Cerebellar cortex (tissue), 1 donor: ENCODE data around the gene C1QTNF1.
"Not testable (repeated sequence)": the region's sequence is repeated elsewhere in the genome, so short reads cannot be mapped to it uniquely, and the experiment has no call there.

Source experiments
- DNase-seq: peaks from one replicate; pipeline ENCODE4 v3.0.0-alpha.2; 2015; ENCODE audit warnings: low spot score

The C1QTNF1 gene

DNA sequence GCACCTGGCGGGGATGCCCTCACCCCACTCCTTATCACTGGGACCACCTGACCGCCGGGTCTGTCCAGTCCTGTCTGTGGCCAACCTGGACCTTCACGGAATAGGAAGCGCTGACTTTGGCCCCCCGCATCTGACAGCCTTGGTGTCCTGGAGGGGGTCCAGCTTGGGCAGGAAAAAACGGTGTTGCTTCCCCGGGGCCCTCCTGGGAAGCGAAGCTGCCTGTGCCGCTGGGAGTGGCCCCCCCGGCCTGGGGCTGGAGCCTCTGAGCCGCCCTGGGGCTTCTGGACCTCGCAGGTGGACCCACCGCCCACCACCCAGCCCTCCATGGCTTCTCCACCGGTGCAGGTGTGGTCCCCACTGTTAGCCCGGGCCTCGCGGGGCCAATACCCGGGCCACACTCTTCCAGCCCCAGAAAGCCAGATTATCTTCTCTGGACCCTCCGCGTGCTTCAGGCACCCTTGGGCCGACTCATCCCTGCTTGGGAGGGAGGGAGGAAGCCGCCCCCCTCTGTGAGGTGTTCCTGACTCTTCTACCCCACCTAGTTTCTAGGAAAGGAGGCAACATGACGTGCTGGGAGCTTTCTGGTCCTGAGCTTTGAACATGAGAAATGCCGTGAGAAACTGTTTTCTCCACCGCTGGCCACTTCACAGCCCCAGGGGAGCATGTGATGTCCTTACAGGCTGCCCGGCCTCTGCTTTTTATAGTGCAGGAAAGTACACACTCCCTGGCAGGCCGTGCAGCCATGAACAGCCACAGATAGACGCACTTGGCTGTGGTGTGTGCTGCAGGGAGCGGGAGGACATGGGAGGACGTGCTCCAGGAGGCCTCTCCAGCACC is 1.1 kb downstream of the C1QTNF1 start:
- DNase-seq, result no peak

- DNase-seq, result no peak
These were observed 2.7 kb downstream of the C1QTNF1 start for GRCh38 chr17:79026376-79027273.

- no peak for DNase-seq
These were observed 3.4 kb downstream of the C1QTNF1 start for GRCh38 chr17:79027274-79027924.

- no peak for DNase-seq
These were observed 4.0 kb downstream of the C1QTNF1 start for GRCh38 chr17:79027925-79028491.

- DNase-seq, result no peak
These were observed 4.7 kb downstream of the C1QTNF1 start for GRCh38 chr17:79028496-79029326.

GRCh38 chr17:79029327-79030009 is 5.5 kb downstream of the C1QTNF1 start:
- no peak for DNase-seq

DNA sequence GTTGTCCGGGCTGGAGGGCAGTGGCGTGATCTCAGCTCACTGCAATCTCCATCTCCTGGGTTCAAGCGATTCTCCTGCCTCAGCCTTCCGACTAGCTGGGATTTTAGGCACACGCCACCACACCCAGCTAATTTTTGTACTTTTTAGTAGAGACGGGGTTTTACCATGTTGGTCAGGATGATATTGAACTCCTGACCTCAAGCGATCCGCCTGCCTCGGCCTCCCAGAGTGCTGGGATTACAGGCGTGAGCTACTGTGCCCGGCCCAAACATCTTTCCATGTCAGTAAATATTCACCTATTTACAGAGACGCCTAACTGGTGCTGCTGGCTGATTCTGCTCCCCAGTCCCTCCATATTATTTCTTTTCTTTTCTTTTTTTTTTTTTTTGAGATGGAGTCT is 6.7 kb downstream of the C1QTNF1 start:
- DNase-seq, result not testable (repeated sequence)

DNA sequence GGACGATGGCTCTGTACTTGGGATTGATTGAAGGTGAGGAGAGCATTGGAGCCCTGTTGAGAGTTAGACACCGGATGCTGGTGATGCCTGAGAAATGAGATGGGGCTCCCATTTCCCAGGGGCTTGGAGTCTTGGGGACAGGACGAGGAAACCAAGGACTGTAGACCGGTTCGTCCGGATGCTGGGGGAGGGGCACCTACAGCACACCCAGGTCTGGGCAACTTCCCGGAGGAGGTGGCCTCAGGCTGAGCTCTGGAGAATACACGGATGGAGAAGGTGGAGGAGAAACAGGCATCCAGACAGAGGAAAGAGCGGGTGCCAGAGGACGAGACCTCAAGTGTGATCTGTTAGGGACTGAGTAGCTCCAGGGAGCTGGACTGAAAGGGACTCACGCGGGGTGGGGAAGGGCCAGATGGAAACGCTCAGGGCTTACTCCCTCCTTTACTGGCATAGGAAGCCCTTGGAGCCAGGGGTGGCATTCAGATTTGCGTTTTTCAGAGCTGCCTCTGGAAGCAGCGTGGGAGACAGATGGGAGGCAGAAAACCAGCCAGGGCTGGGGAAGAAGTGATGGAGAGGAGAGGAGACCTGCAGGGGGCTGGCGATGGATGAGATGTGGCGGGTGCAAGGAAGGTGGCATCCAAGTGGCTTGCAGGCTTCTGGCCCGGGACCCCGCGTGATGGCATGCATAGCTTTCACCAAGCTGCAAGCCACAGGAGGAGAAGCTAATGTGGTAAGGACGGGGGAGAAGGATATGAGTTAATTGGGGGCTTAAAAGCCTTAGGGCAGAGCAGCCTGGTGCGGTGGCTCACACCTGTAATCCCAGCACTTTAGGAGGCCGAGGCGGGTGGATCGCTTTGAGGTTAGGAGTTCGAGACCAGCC is 8.3 kb downstream of the C1QTNF1 start:
- no peak for DNase-seq

DNA sequence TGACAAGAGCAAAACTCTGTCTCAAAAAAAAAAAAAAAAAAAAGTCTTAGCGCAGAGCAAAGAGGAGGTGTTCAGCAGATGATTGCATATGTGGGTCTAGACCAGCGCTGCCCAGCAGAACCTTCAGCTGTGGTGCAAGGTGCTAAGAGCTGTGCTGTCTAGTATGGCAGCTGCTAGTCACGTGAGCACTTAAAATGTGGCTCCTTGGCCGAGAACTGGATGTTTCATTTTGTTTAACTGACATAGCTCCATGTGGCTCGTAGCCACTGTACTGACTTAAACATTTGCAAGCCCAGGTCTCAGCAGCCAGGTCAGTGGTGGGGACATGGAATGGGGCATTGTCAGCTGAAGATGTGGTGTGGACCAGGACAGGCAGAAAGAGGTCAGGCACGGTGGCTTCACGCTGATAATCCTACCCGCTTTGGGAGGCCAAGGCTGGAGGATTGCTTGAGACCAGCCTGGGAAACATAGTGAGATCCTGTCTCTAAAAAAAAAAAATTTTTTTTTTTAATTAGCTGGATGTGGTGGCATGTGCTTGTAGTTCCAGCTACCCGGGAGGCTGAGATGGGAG is 9.2 kb downstream of the C1QTNF1 start:
- DNase-seq, result no peak

DNA sequence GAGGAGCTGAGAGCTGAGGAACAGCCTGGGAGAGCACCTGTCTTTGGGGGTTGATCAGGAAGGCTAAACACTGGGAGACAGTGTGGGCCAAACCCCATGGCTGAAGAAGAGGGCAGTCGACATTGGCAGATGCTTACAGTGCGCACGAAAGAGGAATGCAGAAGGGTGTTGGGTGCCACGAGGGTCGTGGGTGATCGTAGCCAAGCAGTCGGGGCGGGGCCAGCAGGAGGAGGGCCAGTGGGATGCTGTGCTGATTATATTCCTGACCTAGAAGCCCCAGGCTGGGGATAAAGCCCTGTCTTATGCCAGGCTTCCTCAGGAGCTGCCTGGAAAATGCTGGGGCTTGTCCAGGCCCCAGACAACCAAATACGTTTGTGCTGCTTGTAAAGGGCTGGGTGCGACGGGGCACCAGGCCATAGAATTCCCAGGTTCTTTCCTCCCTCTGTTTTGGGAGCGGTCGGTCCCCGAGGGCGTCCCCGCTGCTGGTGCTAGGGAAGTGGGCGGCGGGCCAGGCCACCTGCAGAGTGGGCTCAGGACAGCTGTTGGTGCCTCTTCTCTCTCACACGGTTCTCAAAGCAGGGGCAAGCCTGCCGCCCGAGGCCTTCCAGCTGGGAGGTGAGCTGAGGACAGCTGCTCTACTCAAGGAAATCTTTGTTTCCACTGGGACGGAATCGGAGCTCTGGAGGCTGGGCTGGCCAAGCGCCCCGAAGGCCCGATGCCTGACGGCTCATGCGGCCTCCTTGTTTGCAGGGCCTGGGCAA is 10.0 kb downstream of the C1QTNF1 start:
- no peak for DNase-seq

GRCh38 chr17:79034931-79035485 is 11.0 kb downstream of the C1QTNF1 start:
- DNase-seq, result no peak

DNA sequence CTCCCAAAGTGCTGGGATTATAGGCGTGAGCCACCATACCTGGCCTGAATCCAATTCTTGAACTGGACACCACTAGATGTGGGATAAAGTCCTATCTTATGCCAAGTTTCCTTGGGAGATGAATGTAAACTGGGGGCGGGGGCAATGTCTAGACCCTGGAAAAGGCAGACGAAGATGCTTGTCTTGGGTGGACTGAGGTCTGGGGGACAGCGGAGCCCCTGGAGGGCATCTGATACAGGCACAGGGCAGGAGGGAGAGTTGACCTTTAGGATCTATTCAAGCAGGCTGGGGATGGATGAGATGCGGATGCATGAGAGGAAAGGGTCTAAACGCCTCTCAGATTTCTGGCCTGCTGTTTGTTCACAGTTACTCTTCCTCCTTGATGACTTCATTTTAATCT is 11.7 kb downstream of the C1QTNF1 start:
- no peak for DNase-seq

DNA sequence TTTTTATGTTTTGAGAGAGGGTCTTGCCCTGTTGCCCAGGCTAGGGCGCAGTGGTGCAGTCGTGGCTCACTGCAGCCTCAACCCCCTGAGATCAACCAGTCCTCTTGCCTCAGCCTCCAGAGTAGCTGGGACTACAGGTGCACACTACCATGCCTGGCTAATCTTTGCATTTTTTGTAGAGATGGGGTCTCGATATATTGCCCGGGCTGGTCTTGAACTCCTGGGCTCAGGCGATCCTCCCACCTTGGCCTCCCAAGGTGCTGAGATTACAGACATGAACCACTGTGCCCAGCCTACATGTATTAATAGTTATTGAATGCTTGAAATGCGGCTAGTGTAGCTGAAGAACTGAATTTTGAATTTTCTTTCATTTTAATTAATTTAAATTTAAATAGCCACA is 12.2 kb downstream of the C1QTNF1 start:
- no peak for DNase-seq

- DNase-seq, result no peak
These were observed 12.6 kb downstream of the C1QTNF1 start for GRCh38 chr17:79036596-79036995.

DNA sequence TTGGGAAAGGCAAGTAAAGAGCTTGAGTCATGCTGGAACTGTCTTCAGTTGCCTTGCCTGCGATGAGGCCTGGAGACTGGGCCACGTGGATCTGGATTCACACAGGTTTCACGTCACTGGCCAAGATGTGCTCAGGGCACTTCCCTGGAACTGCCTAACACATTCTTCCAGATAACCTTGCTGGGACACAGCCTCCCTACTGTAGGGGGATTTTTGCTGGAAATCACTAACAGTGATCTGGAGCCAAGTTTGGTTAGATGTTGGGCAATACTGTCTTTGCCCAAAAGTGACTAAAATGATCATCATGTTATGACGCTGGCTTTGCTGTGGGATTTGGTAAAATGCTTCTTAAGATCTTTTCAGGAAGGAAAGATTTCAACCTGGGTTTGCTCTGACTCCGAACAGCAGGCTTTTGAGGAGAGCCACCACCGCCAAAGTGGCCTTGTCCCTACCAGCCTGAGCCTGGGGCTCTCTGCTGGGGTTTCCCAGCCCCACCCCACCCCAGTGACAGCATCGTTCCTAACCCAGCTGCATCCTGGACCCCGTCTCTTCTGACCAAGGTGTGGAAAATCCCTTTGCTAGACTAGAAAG is 14.7 kb downstream of the C1QTNF1 start:
- DNase-seq, result no peak

GRCh38 chr17:79039171-79039570 is 15.2 kb downstream of the C1QTNF1 start:
- no peak for DNase-seq

- DNase-seq, result no peak
These were observed 15.9 kb downstream of the C1QTNF1 start for GRCh38 chr17:79039886-79040285.

- no peak for DNase-seq
These were observed 17.1 kb downstream of the C1QTNF1 start for GRCh38 chr17:79041041-79041570.
